H1 (cell line): ENCODE data around the gene OCEL1. TPM values are rescaled to one million over a fixed set of nuclear protein-coding genes. Genes with fewer than 3 reads are reported as not detected.

Source experiments
- CHD7 ChIP-seq: fragments of 300-600 bp; sonication (generic); IDR thresholded peaks from 2 replicates; pipeline ENCODE4 v1.7.1; 2012; ENCODE audit warnings: low read length, moderate library complexity, mild to moderate bottlenecking, inconsistent platforms; ENCODE audit not compliant: insufficient replicate concordance
- CREB1 ChIP-seq: IDR thresholded peaks from 2 replicates; pipeline ENCODE4 v1.6.1; 2012; ENCODE audit warnings: inconsistent platforms
- EZH2 ChIP-seq: fragments of 200-600 bp; sonication (generic); IDR thresholded peaks from 2 replicates; pipeline ENCODE4 v1.7.1; 2012; ENCODE audit warnings: low read depth, mild to moderate bottlenecking, moderate library complexity, low read length, inconsistent platforms; ENCODE audit not compliant: severe bottlenecking
- GTF2F1 ChIP-seq: IDR thresholded peaks from 2 replicates; pipeline ENCODE4 v1.6.1; 2012; ENCODE audit warnings: low read depth, low read length, improper control_type of control experiment, borderline replicate concordance
- JUN ChIP-seq: IDR thresholded peaks from 2 replicates; pipeline ENCODE4 v1.6.1; 2011; ENCODE audit warnings: low read depth, mild to moderate bottlenecking, improper control_type of control experiment, low read length
- NRF1 ChIP-seq: IDR thresholded peaks from 2 replicates; pipeline ENCODE4 v1.6.1; 2011; ENCODE audit warnings: mild to moderate bottlenecking, low read depth, low read length, improper control_type of control experiment
- RNF2 ChIP-seq: fragments of 200-900, 300-1000 bp; sonication (generic); IDR thresholded peaks from 2 replicates; pipeline ENCODE4 v1.7.1; 2016; ENCODE audit warnings: borderline replicate concordance, low read depth, mild to moderate bottlenecking, antibody characterized with exemption, low read length; ENCODE audit not compliant: poor library complexity, severe bottlenecking; ENCODE audit errors: missing control alignments
- SIRT6 ChIP-seq: IDR thresholded peaks from one replicate; pipeline ENCODE4 v1.7.1; 2012; ENCODE audit warnings: low read length, inconsistent platforms
- TBP ChIP-seq: IDR thresholded peaks from 2 replicates; pipeline ENCODE4 v1.6.1; 2011; ENCODE audit warnings: low read depth, low read length, improper control_type of control experiment
- TEAD4 ChIP-seq: IDR thresholded peaks from 2 replicates; pipeline ENCODE4 v1.6.1; 2012; ENCODE audit warnings: low read depth, low read length, inconsistent platforms, mixed read lengths
- polyA plus RNA-seq, 7 experiments: library from polyadenylated mRNA; depleted of rRNA in 3 of 7; stranded (reverse) in 5 of 7; unstranded in 2 of 7; fragments of >200 nt in 5 of 7; fragments of 200-250 nt in 2 of 7; gene quantifications; 1 replicate in 5 of 7; 2 replicates in 1 of 7; 4 replicates in 1 of 7; pipeline versions ENCODE4 v1.2.1 to v1.2.3, GENCODE V29; 2011 to 2013; ENCODE audit warnings: missing spikeins in 2 of 7, mixed read lengths in 2 of 7
- total RNA-seq: library from RNA; stranded (reverse); fragmentation: NEBNext Ultra II Directional; extraction: Animal tissue kit (Norgen Biotek cat#: 25700); gene quantifications from 2 replicates; pipeline ENCODE4 v1.2.1, GENCODE V29; 2021

OCEL1 gene
- total and polyA plus RNA-seq, 2 of the 8 experiments (the other 6 are each of a cell fraction or from before 2014, with no cell fraction given) = 13.3 to 32.6 TPM

DNA sequence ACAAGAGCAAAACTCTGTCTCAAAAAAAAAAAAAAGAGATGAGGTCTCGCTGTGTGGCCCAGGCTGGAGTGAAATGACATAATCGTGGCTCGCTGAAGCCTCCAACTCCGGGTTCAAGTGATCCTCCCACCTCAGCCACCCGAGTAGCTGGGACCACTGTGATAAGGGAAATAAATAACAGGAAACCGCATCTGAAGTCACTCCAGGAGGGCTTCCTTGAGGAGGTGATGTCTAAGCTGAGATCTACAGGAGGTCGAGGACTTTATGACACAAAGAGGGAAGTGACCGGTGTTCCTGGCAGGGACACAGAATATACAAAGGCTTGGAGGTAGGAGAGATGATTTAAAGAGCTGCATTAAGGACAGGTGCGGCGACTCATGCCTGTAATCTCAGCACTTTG, 28.6 kb downstream of the OCEL1 start (continued):
- TF ChIP-seq CHD7 = no peak
- TF ChIP-seq TEAD4 = no peak
- no peak for TF ChIP-seq RNF2
- no peak for TF ChIP-seq GTF2F1
- TF ChIP-seq NRF1 = no peak
- no peak for TF ChIP-seq SIRT6
- no peak for TF ChIP-seq CREB1
- TF ChIP-seq TBP = no peak
- no peak for TF ChIP-seq EZH2
- TF ChIP-seq JUN = no peak
